Erythroblast (primary cell): Measurements from ENCODE around the gene PHKA1.
"Not testable (repeated sequence)": the region's sequence is repeated elsewhere in the genome, so short reads cannot be mapped to it uniquely, and the experiment has no call there.

ENCODE experiments used
- DNase-seq, 2 experiments: peaks; one replicate each; lab custom pipeline; 2025; lab: John Stamatoyannopoulos, UW
- GATA1 ChIP-seq: IDR thresholded peaks from 2 replicates; pipeline ENCODE4 v1.6.1; 2011; ENCODE audit warnings: low read depth, mild to moderate bottlenecking, control low read depth, low read length, moderate library complexity
- POLR2A ChIP-seq: IDR thresholded peaks from 2 replicates; pipeline ENCODE4 v1.6.1; 2011; ENCODE audit warnings: mild to moderate bottlenecking, low read length

PHKA1 gene

GRCh38 chrX:72569786-72570185 lies 144.3 kb downstream of the PHKA1 start:
- peak in 1 of 2 experiments; percentile 1 for DNase-seq

DNA sequence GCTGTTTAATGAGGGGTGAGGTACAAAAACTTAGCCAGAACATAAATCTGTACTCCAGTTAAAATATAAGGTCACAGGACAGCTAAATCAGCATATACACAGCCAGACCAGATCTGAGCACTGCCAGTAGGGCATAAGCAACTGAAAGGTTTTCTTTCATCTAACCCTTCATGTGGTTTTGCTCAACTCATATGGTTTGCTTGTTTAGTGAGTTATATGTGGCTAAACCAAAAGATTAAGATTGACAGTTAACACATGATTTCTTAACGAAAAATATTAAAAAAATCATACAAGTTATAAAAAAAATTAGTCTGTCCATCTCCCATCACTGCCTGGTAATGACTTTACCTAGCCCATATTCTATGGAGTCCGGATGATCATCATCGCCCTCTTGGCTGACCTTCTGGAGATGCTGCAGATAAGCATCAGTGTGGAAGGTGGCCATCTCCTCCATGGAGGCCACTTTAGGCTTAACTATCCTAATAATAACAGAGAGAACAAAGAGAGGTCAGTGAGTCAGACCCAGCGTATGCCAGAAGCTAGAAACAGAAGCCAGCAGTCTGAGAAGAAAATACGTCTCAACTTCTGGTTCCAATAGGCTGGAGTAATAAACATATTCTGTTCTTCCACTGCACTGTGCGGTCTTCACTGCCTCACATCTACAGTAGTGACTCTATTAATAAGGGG lies 145.6 kb downstream of the PHKA1 start:
- TF ChIP-seq POLR2A = no peak
- TF ChIP-seq GATA1 = no peak
- no peak for DNase-seq

More at GRCh38 chrX:72569786-72570185, 144.3 kb downstream of the PHKA1 start:
- TF ChIP-seq POLR2A = no peak
- no peak for TF ChIP-seq GATA1

- DNase-seq = no peak
- TF ChIP-seq POLR2A = no peak
- no peak for TF ChIP-seq GATA1
These were observed 147.7 kb downstream of the PHKA1 start for GRCh38 chrX:72566448-72566847.

GRCh38 chrX:72559655-72560054 lies 154.5 kb downstream of the PHKA1 start:
- not testable (repeated sequence) for DNase-seq

GRCh38 chrX:72554448-72555140 lies 159.5 kb downstream of the PHKA1 start:
- no peak for TF ChIP-seq GATA1
- TF ChIP-seq POLR2A = no peak
- peak; percentile 2 to 6 for DNase-seq

- DNase-seq = not testable (repeated sequence)
These were observed 161.7 kb downstream of the PHKA1 start for GRCh38 chrX:72552443-72552842.

DNA sequence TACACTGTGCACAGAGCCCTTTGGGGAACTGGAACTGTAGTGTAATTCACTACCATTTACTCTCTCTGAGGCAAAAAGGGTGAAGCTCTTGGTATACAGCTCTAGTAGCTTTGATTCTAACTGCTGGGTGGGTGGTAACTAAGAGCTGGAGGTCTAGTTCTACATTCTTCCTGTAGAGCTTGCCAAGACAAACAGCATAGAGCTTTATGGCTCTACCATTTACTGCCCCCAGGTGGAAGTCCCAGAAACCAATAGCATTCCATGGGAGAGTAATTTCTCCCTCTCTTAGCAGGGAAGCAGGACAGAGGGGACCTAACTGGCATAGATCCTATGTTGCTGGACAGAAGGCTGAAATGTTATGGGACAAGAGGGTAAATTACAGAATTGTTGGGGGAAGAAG lies 168.1 kb downstream of the PHKA1 start:
- TF ChIP-seq GATA1 (no peak), POLR2A (no peak)
- DNase-seq = no peak

GRCh38 chrX:72540318-72540717 lies 173.8 kb downstream of the PHKA1 start:
- DNase-seq = peak; percentile 37 to 44
- TF ChIP-seq GATA1 = no peak
- no peak for TF ChIP-seq POLR2A

DNA sequence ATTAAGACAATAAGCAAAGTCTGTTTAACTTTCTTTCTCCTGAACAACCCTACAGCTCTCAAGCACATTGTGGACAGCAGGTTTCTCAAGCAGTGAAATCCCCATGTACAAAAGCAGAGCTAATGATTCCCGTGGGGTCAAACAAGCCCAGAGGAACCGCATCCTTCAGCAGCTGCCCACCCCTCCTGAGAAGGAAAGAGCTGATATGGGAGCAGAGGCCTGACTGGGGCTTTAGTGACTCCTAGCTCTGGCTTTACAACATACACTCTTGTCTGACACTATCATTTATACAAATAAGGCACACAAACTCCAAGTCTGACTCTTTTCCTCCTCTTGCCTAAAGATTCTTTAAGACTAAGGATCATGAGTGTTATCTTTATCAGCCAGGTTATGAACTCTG lies 174.3 kb downstream of the PHKA1 start:
- peak; percentile 16 to 23 for DNase-seq
- TF ChIP-seq POLR2A (no peak), GATA1 (no peak)

DNA sequence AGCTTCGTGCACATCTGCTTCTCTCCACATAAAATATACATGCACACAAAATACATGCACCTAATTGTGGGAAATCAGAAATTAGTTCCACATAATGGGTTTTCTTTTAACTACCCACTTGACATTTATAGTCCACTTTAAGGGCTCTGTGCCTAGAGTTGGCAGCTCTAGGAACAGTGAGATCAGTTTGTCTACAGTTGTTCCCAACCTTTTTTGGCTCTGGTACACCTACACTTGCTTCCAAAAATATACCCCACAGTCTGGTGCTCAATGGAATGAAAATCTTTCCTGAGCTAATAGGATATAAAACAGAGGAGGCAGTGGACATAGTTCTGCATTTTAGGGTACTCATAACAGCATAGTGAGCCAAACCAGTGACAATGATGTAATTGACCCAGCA lies 177.6 kb downstream of the PHKA1 start:
- no peak for DNase-seq
- TF ChIP-seq GATA1 (no peak), POLR2A (no peak)

DNA sequence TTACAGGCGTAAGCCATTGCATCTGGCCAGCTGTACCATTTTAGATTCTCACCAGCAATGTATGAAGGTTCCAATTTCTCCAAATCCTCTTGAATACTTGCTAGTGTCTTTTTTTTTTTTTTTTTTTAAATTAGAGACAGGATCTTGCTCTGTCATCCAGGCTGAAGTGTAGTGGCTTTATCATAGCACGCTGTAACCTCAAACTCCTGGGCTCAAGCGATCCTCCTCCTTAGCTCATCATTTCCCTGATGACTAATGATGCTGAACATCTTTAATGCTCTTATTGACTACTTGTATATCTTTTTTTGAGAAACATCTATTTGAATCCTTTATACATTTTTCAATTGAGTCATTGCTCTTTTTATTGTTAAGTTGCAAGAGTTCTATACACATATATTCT lies 181.7 kb downstream of the PHKA1 start:
- TF ChIP-seq GATA1 = no peak
- TF ChIP-seq POLR2A = no peak
- DNase-seq = peak; percentile 53 to 64
